ENCODE results near the gene OLIG1. TPM values are rescaled to one million over a fixed set of nuclear protein-coding genes. Genes with fewer than 3 reads are reported as not detected.
A peak's percentile ranks its signal among the peaks of the same experiment; 100 is the strongest.

Gene OLIG1
- total RNA-seq, 2 experiments from 2014 or later = not detected

- no peak for DNase-seq
- CTCF ChIA-PET = interaction anchor here (0.6 kb wide), 1 partner anchor 281 kb away, joined by 7 read pairs; no protein-coding TSS in a partner anchor
- no peak overlapping the region for H3K27ac Mint-ChIP-seq
- no peaks in the 10 kb centered on the region for H3K4me1 Mint-ChIP-seq (ENCODE audit: low read depth)
- no peaks in the 10 kb centered on the region for H3K9me3 Mint-ChIP-seq
- intact Hi-C loops (cut with micrococcal nuclease) = no loop called here
- no peaks in the 10 kb centered on the region for H3K27me3 Mint-ChIP-seq (ENCODE audit: low read depth)
- H3K4me3 Mint-ChIP-seq = no peak overlapping the region
- H3K36me3 Mint-ChIP-seq (ENCODE audit: low read depth) = no peaks in the 10 kb centered on the region
These were observed 10.8 kb downstream of the OLIG1 start for GRCh38 chr21:33080776-33081175.

- no peaks in the 10 kb centered on the region for H3K27me3 Mint-ChIP-seq (ENCODE audit: low read depth)
- no peaks in the 10 kb centered on the region for H3K36me3 Mint-ChIP-seq (ENCODE audit: low read depth)
- intact Hi-C loops (cut with micrococcal nuclease) = no loop called here
- no peak overlapping the region for H3K4me3 Mint-ChIP-seq
- H3K9me3 Mint-ChIP-seq = no peaks in the 10 kb centered on the region
- CTCF ChIA-PET = no interaction called here
- H3K27ac Mint-ChIP-seq = no peak overlapping the region
- no peak for DNase-seq
- no peaks in the 10 kb centered on the region for H3K4me1 Mint-ChIP-seq (ENCODE audit: low read depth)
These were observed 18.4 kb downstream of the OLIG1 start for GRCh38 chr21:33088384-33088783.

- Mint-ChIP-seq H3K27ac (no peak overlapping the region), H3K36me3 (ENCODE audit: low read depth) (no peaks in the 10 kb centered on the region), H3K4me1 (ENCODE audit: low read depth) (no peaks in the 10 kb centered on the region), H3K9me3 (no peaks in the 10 kb centered on the region), H3K4me3 (no peak overlapping the region), H3K27me3 (ENCODE audit: low read depth) (no peaks in the 10 kb centered on the region)
- intact Hi-C loops (cut with micrococcal nuclease) = no loop called here
- CTCF ChIA-PET = no interaction called here
- DNase-seq = no peak
These were observed 19.6 kb downstream of the OLIG1 start for GRCh38 chr21:33089395-33090119.

- CTCF ChIA-PET = interaction anchor here (1.1 to 2.1 kb wide), 4 partner anchors 9 to 156 kb away, joined by 3 to 7 read pairs (median 4); no protein-coding TSS in a partner anchor
- H3K4me3 Mint-ChIP-seq = no peak overlapping the region
These were observed 26.5 kb downstream of the OLIG1 start for GRCh38 chr21:33096426-33096825.

GRCh38 chr21:33099131-33099530 lies 29.2 kb downstream of the OLIG1 start:
- Mint-ChIP-seq H3K27ac (no peak overlapping the region), H3K4me3 (no peak overlapping the region), H3K27me3 (ENCODE audit: low read depth) (no peaks in the 10 kb centered on the region), H3K9me3 (no peaks in the 10 kb centered on the region), H3K36me3 (ENCODE audit: low read depth) (no peaks in the 10 kb centered on the region), H3K4me1 (ENCODE audit: low read depth) (no peaks in the 10 kb centered on the region)
- no peak for DNase-seq
- intact Hi-C loops (cut with micrococcal nuclease) = no loop called here
- CTCF ChIA-PET = no interaction called here

More at GRCh38 chr21:33096426-33096825, 26.5 kb downstream of the OLIG1 start:
- intact Hi-C loops (cut with micrococcal nuclease) = no loop called here
- no peaks in the 10 kb centered on the region for H3K4me1 Mint-ChIP-seq (ENCODE audit: low read depth)
- H3K27me3 Mint-ChIP-seq (ENCODE audit: low read depth) = no peaks in the 10 kb centered on the region
- no peaks in the 10 kb centered on the region for H3K36me3 Mint-ChIP-seq (ENCODE audit: low read depth)
- H3K27ac Mint-ChIP-seq = no peak overlapping the region
- H3K9me3 Mint-ChIP-seq = no peaks in the 10 kb centered on the region
- DNase-seq = no peak

- CTCF ChIA-PET = interaction anchor here (0.5 kb wide), 1 partner anchor 212 kb away, joined by 3 read pairs; no protein-coding TSS in a partner anchor
- no peaks in the 10 kb centered on the region for H3K27me3 Mint-ChIP-seq (ENCODE audit: low read depth)
- H3K4me3 Mint-ChIP-seq = no peak overlapping the region
These were observed 31.5 kb downstream of the OLIG1 start for GRCh38 chr21:33101300-33101911.

GRCh38 chr21:33105088-33105487 lies 35.1 kb downstream of the OLIG1 start:
- Mint-ChIP-seq H3K27ac (no peak overlapping the region), H3K36me3 (ENCODE audit: low read depth) (no peaks in the 10 kb centered on the region), H3K9me3 (no peaks in the 10 kb centered on the region), H3K4me3 (no peak overlapping the region), H3K4me1 (ENCODE audit: low read depth) (peaks cover 6% of the 10 kb centered on the region), H3K27me3 (ENCODE audit: low read depth) (peaks cover 8% of the 10 kb centered on the region)
- intact Hi-C loops (cut with micrococcal nuclease) = no loop called here
- CTCF ChIA-PET = interaction anchor here (0.6 kb wide), 2 partner anchors 8 to 137 kb away, joined by 4 read pairs; no protein-coding TSS in a partner anchor
- DNase-seq = no peak

More at GRCh38 chr21:33101300-33101911, 31.5 kb downstream of the OLIG1 start:
- H3K9me3 Mint-ChIP-seq = no peaks in the 10 kb centered on the region
- no peak for DNase-seq
- H3K27ac Mint-ChIP-seq = no peak overlapping the region
- intact Hi-C loops (cut with micrococcal nuclease) = no loop called here
- no peaks in the 10 kb centered on the region for H3K36me3 Mint-ChIP-seq (ENCODE audit: low read depth)
- no peaks in the 10 kb centered on the region for H3K4me1 Mint-ChIP-seq (ENCODE audit: low read depth)

GRCh38 chr21:33108228-33108627 lies 38.3 kb downstream of the OLIG1 start:
- DNase-seq = no peak
- H3K27ac Mint-ChIP-seq = no peak overlapping the region
- CTCF ChIA-PET = no interaction called here
- H3K4me3 Mint-ChIP-seq = no peak overlapping the region
- no peaks in the 10 kb centered on the region for H3K9me3 Mint-ChIP-seq
- H3K36me3 Mint-ChIP-seq (ENCODE audit: low read depth) = no peaks in the 10 kb centered on the region
- H3K4me1 Mint-ChIP-seq (ENCODE audit: low read depth) = peaks cover 6% of the 10 kb centered on the region
- H3K27me3 Mint-ChIP-seq (ENCODE audit: low read depth) = peaks cover 8% of the 10 kb centered on the region
- intact Hi-C loops (cut with micrococcal nuclease) = no loop called here

- H3K4me1 Mint-ChIP-seq (ENCODE audit: low read depth) = peaks cover 6% of the 10 kb centered on the region
- peaks cover 8% of the 10 kb centered on the region for H3K27me3 Mint-ChIP-seq (ENCODE audit: low read depth)
- H3K27ac Mint-ChIP-seq = no peak overlapping the region
- H3K4me3 Mint-ChIP-seq = peak overlapping the region; percentile 44
- H3K36me3 Mint-ChIP-seq (ENCODE audit: low read depth) = no peaks in the 10 kb centered on the region
- DNase-seq = peak; percentile 56
- CTCF ChIA-PET = interaction anchor here (1.7 kb wide), 1 partner anchor 87 kb away, joined by 4 read pairs; no protein-coding TSS in a partner anchor
- H3K9me3 Mint-ChIP-seq = no peaks in the 10 kb centered on the region
- intact Hi-C loops (cut with micrococcal nuclease) = no loop called here
These were observed 39.8 kb downstream of the OLIG1 start for GRCh38 chr21:33109574-33110339.

- intact Hi-C loops (cut with micrococcal nuclease) = no loop called here
- CTCF ChIA-PET = interaction anchor here (1.7 kb wide), 1 partner anchor 87 kb away, joined by 4 read pairs; no protein-coding TSS in a partner anchor
- Mint-ChIP-seq H3K9me3 (no peaks in the 10 kb centered on the region), H3K36me3 (ENCODE audit: low read depth) (no peaks in the 10 kb centered on the region), H3K27me3 (ENCODE audit: low read depth) (peaks cover 8% of the 10 kb centered on the region), H3K27ac (no peak overlapping the region), H3K4me3 (no peak overlapping the region), H3K4me1 (ENCODE audit: low read depth) (peaks cover 6% of the 10 kb centered on the region)
- DNase-seq = no peak
These were observed 40.4 kb downstream of the OLIG1 start for GRCh38 chr21:33110340-33110715.

GRCh38 chr21:33111577-33111976 lies 41.6 kb downstream of the OLIG1 start:
- Mint-ChIP-seq H3K27ac (no peak overlapping the region), H3K4me3 (no peak overlapping the region), H3K9me3 (no peaks in the 10 kb centered on the region), H3K4me1 (ENCODE audit: low read depth) (peaks cover 17% of the 10 kb centered on the region), H3K27me3 (ENCODE audit: low read depth) (peaks cover 8% of the 10 kb centered on the region), H3K36me3 (ENCODE audit: low read depth) (no peaks in the 10 kb centered on the region)
- CTCF ChIA-PET = no interaction called here
- intact Hi-C loops (cut with micrococcal nuclease) = no loop called here
- DNase-seq = no peak

- CTCF ChIA-PET = no interaction called here
- Mint-ChIP-seq H3K36me3 (ENCODE audit: low read depth) (no peaks in the 10 kb centered on the region), H3K27ac (no peak overlapping the region), H3K4me3 (no peak overlapping the region), H3K4me1 (ENCODE audit: low read depth) (peaks cover 22% of the 10 kb centered on the region), H3K9me3 (no peaks in the 10 kb centered on the region), H3K27me3 (ENCODE audit: low read depth) (peaks cover 8% of the 10 kb centered on the region)
- DNase-seq = no peak
- intact Hi-C loops (cut with micrococcal nuclease) = no loop called here
These were observed 42.2 kb downstream of the OLIG1 start for GRCh38 chr21:33112151-33112550.

Data from activated naive CD4-positive, alpha-beta T cell treated with anti-CD3 and anti-CD28 coated beads for 36 hours (primary cell).